GM19452 (cell line): ENCODE results near the gene GRB7.
"Not testable (repeated sequence)": the region's sequence is repeated elsewhere in the genome, so short reads cannot be mapped to it uniquely, and the experiment has no call there.

Experiments used
- ATAC-seq: cut with Tn5 transposase; IDR thresholded peaks from one replicate; pipeline ENCODE4 v1.9.1; 2021; ENCODE audit not compliant: unreplicated experiment

Gene GRB7

GRCh38 chr17:39730095-39730921 lies 7.4 kb upstream of the GRB7 start, which contains the start of gene MIEN1:
Gene MIEN1 (minus strand): TSS chr17:39730532. CDS start chr17:39730495, 37 bp downstream.
- ATAC-seq = peak; percentile 85

DNA sequence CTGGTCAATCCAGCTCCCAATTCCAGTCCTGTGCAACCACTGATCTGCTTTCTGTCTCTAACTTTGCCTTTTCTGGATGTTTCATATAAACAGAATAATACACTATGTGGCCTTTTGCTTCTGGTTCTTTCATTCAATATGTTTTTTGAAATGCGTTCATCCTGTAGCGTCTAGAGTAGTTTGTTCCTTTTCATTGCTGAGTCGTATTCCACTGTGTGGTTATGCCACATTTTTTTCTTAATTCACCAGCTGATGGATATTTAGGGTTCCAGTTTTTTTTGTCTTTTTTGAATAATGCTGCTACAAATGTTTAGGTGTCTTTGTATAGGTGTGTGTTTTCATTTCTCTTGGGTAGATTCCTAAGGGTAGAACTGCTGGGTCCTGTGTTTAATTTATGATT lies 5.2 kb upstream of the GRB7 start:
- no peak for ATAC-seq

GRCh38 chr17:39735882-39736281 lies 1.9 kb upstream of the GRB7 start:
- no peak for ATAC-seq

DNA sequence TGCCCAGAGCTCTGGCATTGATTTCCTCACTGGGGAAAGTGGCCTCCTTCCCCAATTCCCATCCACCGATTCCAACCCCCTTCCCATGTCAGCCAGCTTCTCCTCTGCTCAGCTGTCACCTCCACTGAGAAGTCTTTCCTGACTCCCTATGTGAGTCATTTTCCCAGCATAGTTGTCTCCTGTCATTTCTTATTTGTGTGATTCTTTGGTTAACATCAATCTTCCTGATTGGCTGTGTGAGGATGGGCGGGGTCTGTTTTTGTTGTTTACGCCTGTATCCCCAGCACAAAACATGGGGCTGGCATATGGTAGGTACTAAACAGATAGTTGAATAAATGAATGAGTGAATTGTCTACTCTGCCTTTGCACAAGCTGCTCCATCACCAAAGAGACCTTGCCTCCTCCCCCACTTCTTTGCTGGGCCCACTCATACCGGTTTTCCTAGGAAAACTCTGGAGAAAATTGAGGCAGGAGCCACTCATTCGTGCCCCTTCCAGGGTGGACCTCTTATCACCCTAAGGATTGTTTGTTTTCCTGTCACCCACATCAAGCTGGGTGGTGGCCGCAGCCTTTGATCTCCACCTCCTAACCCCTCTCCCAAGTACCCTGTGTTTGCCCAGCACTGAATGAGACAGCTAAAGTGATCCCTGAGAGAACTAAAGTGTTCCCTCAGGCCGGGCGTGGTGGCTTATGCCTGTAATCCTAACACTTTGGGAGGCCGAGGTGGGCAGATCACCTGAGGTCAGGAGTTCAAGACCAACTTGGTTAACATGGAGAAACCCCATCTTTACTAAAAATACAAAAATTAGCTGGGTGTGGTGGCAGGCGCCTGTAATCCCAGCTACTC lies 1.2 kb upstream of the GRB7 start:
- ATAC-seq = no peak

GRCh38 chr17:39737206-39737759 lies 455 bp upstream of the GRB7 start:
- ATAC-seq = no peak

DNA sequence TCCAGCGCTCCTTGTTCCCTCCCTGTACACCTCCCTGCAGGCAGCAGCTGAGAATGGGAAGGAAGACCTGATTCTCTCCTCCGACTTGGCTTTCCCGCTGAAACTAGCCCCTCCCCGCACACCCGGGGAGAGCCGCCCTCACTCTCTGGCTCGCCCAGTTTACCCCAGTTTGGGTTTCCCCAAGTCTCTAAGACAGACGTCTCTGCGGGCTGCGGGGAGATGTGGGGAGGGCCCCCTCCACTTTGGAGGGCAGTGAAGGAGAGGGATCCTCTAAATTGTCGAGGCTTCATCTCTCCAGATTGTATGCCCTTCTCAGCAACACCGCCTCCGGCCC lies 797 bp downstream of the GRB7 start:
- ATAC-seq = no peak

DNA sequence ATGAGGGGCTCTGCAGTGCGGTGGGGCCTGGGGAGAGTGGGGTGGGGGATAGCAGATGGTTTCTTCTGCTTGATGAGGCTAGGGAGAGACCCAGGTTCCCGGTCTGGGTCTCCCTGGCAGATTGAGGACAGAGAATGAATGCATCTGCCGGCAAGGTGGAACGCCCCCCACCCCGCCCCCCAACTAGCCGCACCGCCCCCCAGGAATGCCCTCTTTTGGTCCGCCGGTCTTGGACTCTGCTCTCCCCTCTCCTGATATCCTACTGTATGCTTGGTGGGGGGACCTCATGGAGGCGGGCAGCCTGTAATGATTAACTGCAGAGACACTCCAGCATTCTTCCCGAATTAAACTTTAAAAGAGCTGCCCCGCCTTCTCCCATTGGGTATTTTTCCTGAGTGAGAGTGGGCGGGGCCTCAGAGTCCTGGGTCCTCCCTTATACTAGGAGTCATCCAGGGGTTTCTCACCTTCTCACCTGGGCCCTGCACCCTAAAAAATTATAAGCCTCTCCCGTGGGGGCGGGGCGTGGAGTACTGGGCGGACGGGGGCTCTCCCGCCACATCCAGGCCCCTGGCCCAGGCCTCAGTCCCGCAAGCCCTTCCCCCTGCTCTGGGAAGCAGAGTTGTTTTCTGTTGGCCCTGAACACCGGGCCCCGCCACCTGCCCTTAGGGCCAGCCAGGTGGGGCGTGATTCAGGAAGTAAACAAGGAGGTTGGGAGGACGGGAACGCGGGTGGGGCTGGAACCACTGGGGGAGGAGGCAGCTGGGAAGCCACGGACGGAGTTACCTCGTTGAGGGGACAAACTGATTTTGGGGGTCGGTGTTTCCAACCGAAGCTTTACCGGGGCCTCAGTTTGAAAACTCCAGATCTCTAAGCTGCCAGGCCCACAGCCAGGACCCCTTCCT lies 1.5 kb downstream of the GRB7 start:
- ATAC-seq = no peak

DNA sequence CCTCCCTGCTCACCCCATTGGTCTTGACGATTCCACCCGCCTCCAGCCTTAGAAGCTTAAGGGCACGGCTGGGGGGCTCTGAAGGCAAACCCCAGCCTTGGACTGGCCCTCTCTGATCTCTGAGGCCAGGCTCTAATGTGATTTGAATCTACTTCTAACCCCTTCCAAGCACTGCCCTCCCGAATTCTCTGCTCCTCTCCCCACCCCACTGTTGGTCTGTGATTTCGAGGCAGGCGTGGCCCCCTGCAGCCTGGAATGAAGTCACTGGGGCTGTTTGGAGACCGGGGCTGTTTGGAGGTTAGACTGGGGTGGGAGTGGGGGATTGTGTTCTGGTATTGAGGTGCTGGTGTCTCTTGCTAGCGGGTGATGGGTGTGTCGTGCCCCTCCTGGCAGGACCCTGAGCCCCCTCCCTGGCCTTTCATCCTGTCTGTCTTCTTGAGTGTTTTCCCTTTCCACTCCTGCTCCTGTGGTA lies 2.2 kb downstream of the GRB7 start:
- no peak for ATAC-seq

DNA sequence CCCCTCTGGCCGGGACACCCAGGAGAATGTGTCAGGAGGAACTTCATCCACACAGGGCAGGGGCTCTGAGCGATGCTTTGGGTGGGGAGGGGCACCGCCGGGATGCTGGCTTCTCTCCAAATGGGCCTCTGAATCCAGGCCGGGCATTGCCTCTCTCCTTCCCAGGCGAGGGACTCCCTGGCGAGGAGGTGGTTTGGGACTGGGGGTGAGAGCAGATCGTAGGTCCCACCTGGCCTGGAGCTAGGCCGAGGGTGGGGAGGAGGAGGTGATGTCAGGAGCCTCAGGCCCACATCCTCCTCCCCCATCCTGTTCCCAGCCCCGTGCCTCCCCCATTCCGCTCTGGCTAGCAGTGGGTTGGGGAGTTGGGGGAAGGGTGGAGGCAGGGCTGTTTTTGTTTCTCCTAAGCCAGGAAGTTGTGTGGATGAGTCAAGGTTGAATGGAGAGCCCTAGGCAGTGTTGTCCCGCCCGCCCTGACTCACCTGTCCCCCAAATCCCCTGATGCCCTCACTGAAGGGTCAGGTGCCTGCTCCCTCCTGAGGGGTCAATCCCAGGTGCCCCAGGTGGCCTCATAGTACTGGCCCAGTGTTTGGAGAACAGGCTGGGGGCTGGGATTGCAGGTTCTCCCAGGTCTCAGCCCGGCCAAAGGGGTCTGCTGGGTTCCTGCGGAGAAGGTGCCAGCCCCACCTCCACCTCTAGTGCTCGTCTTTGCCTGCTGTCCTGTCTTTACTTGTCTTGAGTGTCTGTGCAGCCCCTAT lies 2.8 kb downstream of the GRB7 start:
- ATAC-seq = no peak

- no peak for ATAC-seq
These were observed 4.6 kb downstream of the GRB7 start for GRCh38 chr17:39742126-39742855.

- ATAC-seq = no peak
These were observed 5.2 kb downstream of the GRB7 start for GRCh38 chr17:39742856-39743436.

DNA sequence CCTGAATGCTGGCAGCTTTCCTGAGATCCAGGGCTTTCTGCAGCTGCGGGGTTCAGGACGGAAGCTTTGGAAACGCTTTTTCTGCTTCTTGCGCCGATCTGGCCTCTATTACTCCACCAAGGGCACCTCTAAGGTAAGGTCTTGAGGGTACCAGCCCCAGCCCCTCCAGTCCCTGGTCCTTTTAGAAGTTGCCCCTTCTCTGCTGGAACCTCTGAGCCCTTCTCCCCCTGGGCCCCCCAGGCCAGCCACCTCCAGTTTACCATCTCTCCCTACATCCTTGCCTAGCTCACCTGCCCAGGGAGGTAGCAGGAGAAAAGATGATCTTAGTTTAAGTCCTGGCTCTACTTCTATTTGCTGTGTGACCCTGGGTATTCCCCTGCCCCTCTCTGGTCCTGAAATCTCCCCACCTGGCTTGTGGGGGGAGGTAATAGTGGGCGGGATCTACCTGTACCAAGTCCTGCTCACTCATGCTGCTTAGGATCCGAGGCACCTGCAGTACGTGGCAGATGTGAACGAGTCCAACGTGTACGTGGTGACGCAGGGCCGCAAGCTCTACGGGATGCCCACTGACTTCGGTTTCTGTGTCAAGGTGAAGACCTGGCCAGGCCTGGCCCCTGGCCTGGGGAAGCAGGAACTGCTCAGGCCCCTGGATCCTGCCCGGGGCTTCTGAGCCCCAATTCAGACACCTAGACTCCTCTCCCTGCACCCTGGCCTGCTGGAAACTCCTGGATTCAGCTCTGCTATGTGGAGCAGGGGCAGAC lies 6.5 kb downstream of the GRB7 start:
- no peak for ATAC-seq

- ATAC-seq = no peak
These were observed 7.1 kb downstream of the GRB7 start for GRCh38 chr17:39744836-39745215.

DNA sequence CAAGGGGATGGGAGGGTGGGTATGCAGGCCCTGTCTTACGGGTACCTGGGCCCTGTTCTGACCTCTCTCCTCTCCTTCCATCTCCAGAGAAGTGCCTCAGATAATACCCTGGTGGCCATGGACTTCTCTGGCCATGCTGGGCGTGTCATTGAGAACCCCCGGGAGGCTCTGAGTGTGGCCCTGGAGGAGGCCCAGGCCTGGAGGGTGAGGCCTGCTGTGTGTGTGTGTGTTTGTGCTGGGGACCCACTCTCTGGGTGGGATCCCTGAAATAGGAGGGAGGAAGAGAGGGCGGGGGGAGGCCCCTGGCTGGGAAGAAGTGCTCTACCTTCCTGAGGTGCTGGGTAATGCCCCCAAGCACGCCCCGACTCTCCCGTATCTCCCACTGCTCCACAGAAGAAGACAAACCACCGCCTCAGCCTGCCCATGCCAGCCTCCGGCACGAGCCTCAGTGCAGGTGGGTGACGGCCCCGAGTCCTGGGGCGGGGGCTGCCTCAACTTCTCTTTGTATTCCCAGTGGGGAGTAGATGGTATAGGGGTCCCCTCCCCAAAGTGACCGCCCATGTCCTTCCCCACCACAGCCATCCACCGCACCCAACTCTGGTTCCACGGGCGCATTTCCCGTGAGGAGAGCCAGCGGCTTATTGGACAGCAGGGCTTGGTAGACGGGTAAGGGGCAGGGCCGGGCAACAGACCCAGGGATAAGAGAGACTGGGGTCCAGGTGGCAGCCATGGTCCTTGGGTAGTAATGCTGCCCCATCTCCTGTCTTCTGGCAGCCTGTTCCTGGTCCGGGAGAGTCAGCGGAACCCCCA lies 7.8 kb downstream of the GRB7 start:
- no peak for ATAC-seq

DNA sequence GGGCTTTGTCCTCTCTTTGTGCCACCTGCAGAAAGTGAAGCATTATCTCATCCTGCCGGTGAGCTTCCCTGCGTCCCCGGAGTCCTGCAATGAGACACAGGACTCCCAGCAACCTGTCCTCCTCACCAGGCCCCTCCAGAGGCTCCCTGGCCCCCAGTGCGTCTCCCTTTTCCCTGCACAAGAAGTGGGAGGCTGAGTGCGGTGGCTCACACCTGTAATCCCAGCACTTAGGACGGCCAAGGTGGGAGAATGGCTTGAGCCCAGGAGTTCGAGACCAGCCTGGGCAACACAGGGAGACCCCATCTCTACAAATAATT lies 8.4 kb downstream of the GRB7 start:
- ATAC-seq = no peak

- no peak for ATAC-seq
These were observed 10.0 kb downstream of the GRB7 start for GRCh38 chr17:39747745-39748144.

GRCh38 chr17:39748444-39749034 lies 10.8 kb downstream of the GRB7 start:
- not testable (repeated sequence) for ATAC-seq
